Astrocyte of the spinal cord (primary cell): ENCODE measurements around the gene SLC38A8.

ENCODE experiments used
- DNase-seq: peaks from one replicate; pipeline ENCODE4 v3.0.0; 2011; ENCODE audit warnings: low read depth, low spot score
- H3K4me3 ChIP-seq: 2 replicates; pipeline ENCODE4 v1.5.1; 2011; ENCODE audit warnings: low read depth, mild to moderate bottlenecking, low read length, moderate library complexity
- CTCF ChIP-seq: IDR thresholded peaks from 2 replicates; pipeline ENCODE4 v1.5.1; 2012; ENCODE audit warnings: low read depth, mild to moderate bottlenecking, low read length, inconsistent platforms
- in situ Hi-C: cut with HindIII; loops from 2 replicates; pipeline ENCODE4 v1.10.0; 2017; ENCODE audit warnings: low sequenced_read_pairs

Gene SLC38A8

GRCh38 chr16:84036131-84036530 is 6.5 kb downstream of the SLC38A8 start:
- no peak for TF ChIP-seq CTCF
- in situ Hi-C loops, result no loop called here
- no peak for DNase-seq
- H3K4me3 ChIP-seq, result no peak overlapping the region

GRCh38 chr16:84034516-84034915 is 8.1 kb downstream of the SLC38A8 start:
- no peak overlapping the region for H3K4me3 ChIP-seq
- no peak for DNase-seq
- TF ChIP-seq CTCF, result no peak
- in situ Hi-C loops, result no loop called here

GRCh38 chr16:84033251-84034195 is 9.1 kb downstream of the SLC38A8 start:
- no peak for DNase-seq
- no peak overlapping the region for H3K4me3 ChIP-seq
- in situ Hi-C loops, result no loop called here
- no peak for TF ChIP-seq CTCF

GRCh38 chr16:84032458-84033178 is 10.0 kb downstream of the SLC38A8 start:
- TF ChIP-seq CTCF, result no peak
- no peak overlapping the region for H3K4me3 ChIP-seq
- in situ Hi-C loops, result no loop called here
- no peak for DNase-seq

- H3K4me3 ChIP-seq, result no peak overlapping the region
- in situ Hi-C loops, result no loop called here
- TF ChIP-seq CTCF, result no peak
- DNase-seq, result no peak
These were observed 11.0 kb downstream of the SLC38A8 start for GRCh38 chr16:84031556-84031955.

- in situ Hi-C loops, result no loop called here
- TF ChIP-seq CTCF, result no peak
- DNase-seq, result no peak
- H3K4me3 ChIP-seq, result no peak overlapping the region
These were observed 13.1 kb downstream of the SLC38A8 start for GRCh38 chr16:84029297-84030047.
